Ammon's horn (tissue), 1 donor: ENCODE results near the gene MACROH2A1.

Experiments used
- DNase-seq: peaks from one replicate; pipeline ENCODE4 v3.0.0-alpha.2; 2016; ENCODE audit warnings: low spot score

Gene MACROH2A1

DNA sequence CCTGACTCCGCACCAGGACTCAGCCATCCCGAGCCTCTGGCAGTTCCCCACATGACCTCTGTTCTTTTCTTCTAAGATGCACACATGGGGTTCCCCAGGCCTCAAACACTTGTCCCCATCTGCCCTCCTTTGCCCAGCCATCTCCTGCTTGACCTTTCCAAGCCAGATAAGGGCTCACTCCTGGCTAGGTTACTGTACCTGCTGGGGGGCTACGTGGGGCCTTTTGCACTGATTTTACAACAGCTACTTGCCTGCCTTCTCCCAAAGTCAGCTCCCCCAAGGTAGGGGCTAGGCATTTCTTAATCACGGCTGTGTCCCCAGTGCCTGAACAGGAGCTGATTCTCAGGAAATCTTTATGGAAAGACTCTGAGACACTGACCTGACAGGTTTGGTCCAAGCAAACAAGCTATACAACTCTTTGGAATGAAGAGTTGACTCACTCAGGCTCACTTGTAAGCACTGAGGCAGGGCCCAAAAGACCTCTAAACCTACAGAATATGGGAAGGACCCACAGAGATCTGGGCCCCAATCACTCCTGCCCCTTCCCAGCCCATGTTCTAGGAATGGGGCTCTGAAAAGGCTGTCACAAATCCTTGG, 2.5 kb downstream of the MACROH2A1 start:
- DNase-seq: no peak

DNA sequence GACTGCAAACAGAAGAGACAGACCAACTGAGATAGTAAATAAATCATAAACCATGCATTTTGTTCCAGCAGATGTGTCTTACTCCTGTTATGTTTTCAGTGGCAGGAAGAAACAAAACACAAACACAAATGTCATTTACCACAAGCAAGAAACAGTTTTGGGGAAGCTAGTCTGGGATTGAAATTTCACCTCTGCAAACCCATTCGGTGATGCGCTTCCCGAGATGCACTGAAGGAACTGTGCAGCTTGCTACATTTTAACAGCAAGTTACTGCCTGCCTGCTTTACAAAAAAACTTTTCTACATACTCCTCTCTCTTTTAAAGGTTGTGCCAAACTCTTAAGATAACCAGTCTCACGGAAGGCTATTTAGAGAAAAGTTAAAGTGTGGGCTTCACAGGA, 3.2 kb downstream of the MACROH2A1 start:
- DNase-seq: no peak

DNA sequence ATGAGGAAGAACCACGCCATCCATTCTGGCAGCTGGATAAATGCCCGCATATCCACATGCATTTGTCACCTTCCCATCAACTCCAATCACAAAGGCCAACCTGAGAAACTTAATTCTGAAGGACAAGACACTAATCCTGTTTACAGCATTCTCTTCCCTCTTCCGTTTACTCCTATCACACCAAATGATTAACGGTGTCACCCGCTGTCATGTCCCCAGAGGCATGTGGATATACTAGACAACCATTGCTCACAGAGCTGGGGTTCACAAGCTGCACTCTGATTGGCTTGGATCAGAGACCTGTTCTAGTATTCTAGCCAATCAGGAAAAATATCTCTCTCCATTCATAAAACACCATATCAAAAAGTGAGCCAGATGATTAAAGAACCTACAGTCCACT, 3.6 kb downstream of the MACROH2A1 start:
- DNase-seq: no peak

DNA sequence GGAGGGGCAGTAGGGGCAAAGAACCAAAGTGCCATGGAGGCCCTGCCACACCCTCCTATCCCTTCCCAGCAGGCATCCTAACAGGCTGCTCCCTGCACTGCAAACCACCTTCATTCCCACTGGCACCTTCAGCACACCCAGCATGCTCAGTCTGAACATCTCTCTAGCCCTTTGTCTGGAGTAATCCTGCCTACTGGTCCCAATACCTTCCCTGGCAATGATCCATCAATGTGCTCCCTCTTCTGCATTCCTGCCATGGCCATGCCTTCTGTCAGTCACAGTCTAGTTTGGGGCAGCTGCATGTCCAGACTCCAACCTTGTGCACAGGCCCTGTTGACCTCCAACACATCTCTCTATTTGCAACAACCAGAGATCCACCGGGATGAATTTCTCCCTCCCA, 4.9 kb downstream of the MACROH2A1 start:
- DNase-seq: no peak

DNA sequence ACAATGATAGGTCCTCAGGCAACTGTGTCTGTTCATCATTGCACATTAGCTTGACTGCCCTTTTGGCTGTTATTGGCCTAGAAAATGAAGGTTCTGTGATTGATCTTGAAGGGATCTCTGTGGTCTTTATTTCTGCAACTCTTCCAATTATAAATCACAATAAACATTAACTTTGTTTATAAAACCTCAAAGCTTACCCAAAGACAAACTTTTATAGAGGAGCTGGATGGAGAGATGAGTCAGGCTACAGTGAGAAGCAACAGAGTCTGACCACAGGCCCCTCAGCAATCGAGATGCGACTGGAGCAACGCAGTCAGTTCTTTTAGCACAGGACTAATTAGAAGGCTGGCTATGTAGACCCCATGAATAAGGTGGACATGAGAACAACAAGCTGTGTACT, 5.3 kb downstream of the MACROH2A1 start:
- no peak for DNase-seq

DNA sequence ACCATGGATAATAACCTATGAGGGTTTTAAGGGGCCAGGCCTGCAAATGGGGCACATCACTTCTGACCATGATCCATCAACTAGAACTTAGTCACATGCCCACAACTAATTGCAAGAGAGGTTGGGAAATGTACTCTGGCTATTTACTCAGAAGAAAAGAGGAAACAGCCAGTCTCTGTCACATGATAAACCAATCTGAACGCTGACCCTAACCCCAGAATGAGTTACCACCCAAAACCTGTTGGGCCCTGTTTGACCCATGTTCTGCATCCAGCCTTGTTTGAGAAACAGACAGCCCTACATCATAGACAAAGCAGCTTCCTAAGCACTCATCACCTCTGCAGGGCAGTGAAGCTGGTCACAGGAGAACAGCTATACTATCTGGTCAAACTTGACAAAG, 5.8 kb downstream of the MACROH2A1 start:
- no peak for DNase-seq

DNA sequence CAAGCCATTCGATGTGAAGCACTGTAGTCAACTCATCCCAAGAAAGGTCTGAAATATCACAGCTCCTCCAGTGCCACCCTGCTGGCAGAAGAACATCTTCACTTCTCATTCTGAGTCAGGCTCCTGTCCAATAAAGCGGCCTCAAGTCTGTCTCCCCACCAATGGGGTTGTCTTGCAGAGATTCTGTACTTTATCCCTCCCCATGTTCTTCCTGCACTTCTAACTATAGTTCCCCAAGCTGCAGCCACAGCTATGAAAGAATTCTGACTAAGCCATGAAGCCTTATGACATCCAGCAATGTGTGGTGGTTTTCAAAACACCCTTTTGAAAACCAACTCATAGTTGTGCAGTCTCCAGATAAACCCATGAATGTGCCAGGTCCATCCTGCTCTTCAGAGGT, 6.8 kb downstream of the MACROH2A1 start:
- DNase-seq: peak; percentile 63

DNA sequence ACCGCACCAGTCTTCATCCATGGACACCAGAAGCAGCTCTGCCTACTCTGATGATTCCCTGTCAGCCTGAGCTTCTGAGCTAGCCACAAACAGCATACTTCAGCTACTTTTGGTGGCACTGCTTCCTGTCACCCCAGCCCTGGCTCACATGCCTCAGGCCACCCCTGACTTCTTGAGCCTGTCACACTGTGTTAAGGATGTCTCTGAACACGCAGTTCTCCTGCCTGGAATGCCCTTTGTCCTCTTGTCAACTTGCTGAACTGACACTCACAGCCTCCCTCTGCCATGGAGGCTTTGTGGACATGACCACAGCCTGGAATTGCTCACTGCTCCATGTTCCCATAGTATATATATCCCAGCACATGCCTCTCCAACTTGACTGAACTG, 7.2 kb downstream of the MACROH2A1 start:
- DNase-seq: no peak

DNA sequence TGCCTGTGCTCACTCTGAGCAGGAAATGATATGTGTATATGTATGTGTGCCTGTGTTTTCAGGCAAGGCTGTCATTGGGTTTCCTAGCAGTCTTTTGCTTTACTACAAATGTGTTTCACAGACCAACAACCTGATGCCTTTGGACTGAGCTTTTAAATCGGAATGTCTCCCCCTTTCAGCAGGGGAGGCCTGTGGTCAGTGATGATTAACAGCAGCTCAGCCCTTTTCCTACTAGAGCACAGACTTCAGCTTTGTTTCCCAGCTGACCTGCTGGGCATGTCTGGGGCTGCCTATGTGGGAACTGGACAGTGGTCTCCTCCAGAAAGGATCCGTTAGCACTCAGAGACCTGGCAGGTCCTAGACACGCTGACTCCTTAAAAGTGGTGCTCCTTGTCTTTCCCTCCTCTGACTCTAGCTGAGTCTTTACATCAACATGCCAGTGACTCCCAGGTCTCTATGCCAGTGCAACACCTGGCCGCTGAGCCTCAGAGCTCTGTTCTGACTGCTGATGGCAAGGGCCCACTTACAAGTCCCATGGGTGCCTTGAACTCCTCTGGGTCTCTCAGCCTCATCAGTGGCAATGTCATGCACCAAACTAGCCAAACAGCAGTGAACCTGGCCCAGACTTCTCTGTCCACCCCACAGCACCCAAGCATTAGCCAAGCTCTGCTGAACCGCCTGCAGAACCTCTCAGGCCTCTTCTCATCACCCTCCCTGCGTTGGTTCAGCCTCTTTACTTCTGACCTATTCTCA, 7.7 kb downstream of the MACROH2A1 start:
- no peak for DNase-seq

DNA sequence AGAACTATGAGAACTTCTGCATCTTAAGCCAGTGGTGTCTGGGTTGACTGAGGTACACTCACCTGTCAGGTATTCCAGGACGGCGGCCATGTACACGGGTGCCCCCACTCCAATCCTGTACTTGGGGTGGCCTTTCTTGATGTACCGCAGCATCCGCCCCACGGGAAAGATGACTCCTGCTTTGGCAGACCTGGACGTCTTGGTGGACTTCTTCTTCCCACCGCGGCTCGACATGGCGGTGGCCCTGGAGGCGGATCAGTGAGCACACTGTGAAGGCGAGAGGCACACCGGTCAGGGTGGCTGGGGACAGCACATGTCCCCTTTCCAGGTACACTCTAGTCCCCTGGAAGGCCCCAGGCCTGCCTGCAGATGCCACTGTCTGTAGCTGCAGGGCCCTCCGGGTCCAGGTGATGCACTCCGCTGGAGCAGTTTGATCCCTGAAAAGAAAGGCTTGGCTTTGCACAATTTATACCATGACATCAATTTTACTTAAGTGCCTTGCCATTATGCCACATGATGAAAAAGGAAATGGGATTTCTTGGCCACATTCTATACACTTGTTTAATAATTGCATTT, 10.1 kb downstream of the MACROH2A1 start:
- DNase-seq: no peak

DNA sequence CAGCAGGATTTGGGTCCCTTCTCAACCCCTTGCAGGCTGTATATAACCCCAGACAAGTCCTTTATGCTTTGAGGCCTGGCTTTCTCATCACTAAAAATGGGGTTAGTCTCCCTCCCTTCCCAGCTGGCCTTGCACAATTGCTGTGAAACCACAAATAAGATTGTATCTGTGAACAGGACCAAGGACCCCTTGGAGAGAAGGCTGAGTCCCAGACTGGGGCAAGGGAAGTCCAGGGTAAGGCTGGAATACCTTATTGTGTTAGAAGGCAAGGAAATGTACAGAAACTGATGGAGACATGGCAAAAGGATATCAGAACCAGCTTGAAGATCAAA, 11.4 kb downstream of the MACROH2A1 start:
- DNase-seq: no peak

DNA sequence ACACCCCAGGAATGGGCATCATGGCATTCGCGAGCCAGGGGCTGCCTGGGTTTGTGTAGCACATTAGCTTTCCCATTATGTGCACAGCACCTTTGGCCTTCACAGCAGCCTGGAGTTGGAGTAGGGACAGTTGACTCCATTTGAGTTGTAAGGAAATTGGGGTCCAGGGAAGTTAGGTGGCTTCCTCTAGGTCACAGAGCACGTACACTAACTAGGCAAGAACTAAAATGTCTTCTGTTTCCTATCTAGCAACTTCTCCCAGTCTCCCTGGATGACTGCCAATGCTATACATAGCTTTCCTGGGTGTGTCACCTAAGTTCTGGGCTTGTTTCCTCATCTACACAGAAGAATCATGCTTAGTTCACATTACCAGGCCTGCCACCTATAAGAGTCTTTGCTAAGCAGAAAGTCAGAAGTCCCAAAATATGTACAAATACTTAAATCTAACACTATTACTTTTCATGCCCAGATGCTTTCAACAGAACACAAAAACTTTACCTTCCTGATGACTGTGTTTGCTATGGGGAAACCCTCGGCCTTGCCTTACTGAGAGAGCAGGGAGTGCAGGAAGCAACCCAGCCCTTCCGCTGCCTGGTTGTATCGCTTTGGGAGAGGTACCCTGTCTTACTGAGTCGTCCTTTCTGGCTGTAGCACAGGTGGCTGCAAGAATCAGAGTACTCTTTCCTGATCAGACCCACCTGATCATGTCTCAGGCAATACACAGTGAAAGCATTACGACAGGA, 12.0 kb downstream of the MACROH2A1 start:
- peak; percentile 66 for DNase-seq

DNA sequence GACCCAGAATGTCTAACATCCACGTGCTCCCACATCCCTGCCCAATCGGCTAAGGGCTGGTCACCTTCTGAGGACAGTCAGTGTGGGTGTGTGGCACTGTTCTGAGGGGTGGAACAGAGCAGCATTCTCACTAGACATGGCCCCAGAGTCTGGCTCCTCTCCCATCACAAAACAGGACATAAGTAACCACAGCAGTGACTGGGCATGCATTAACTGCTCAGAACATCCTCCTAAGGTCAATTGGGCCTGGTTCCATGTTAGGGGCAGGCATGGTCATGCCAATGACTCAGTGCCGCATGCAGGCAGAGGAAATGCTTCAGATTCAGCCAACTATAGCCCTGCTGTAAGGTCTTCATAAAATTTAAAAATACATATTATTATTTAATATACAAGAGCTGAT, 12.9 kb downstream of the MACROH2A1 start:
- DNase-seq: no peak

DNA sequence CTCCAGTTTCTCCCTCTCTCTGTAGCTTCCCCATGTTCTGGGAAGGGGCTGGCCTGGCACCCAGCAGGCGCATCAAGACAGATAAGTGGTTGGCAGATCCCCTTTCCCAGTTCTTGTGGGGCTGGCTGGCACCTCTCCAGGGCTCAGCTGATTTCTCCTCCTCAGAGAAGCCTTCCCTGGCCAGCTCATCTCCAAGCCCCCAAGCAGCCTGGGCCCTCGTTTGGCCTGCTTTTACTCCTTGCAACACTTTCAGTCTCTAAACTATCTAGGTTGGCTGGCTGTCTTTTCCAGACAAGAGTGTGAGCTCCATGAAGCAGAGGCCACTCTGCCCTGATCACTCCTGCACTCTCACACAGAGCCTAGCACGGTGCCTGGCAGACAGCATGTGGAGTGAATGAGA, 13.5 kb downstream of the MACROH2A1 start:
- DNase-seq: no peak

DNA sequence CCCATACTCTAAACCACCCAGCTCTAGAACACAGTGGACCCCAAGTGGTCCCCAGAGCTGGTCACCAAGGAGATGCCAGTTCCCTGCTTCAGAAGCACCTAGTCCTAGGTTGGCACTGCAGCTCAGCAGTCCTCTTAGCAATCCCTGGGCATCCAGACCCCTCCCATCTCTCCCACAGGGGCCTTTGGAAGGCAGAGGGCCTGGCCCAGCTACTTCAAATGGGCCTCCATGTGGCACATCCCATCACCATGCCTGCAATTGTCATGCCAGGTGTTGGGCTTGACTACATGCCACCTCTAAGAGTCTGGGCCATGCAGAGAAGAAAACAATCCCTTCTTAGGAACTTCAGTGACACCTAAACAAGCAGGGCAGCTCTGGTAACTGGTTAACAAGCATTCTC, 14.1 kb downstream of the MACROH2A1 start:
- no peak for DNase-seq

DNA sequence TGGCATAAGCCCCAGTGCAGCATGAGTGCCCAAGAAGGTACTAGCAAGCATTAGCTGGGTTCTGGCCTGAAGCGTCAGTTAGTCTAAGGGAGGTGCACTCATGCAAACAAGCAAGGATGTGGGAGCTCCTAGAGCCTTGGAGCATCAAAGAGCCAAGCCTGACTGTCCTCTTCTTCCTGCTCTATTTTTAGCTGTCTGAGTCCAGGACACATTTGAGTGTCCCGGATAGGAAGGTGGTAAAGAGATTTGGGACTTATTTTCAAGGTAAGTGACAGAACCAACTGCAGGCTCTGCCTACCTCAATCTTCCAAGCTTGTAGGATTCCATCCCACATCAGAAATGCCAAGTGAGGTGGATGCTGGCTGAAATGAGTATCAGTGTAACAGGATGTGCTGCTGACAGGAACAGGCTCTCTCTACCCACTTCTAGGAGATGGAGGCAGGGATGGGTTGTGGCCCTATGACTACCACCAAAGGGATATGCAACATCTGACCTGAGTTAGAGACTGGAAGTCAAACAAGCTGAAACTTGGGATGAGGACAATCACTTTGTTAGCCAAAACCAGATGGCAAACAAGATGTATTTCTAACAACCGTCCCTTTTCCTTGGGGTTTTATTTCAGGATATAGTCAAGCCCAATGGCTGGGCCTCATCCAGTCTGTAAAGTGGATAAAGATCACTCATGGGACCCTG, 15.1 kb downstream of the MACROH2A1 start:
- no peak for DNase-seq

DNA sequence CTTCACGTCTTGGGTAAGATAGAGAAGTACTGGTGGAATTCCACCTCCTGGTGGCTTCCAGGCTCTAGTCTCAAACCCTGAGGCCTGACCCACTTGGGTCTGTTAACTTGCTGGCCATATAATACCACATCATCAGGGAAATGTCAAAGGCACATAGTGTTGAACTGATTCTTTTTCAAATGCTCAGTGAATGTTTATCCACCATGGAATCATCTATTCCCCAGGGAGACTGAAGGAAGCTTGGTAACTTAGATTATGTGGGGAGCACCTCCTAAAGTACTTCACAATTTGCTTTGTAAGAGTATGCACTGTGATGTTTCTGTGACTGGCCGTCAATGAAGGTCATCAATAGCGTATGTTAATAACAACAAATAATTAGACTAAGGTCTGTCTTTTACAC, 16.1 kb downstream of the MACROH2A1 start:
- DNase-seq: no peak

DNA sequence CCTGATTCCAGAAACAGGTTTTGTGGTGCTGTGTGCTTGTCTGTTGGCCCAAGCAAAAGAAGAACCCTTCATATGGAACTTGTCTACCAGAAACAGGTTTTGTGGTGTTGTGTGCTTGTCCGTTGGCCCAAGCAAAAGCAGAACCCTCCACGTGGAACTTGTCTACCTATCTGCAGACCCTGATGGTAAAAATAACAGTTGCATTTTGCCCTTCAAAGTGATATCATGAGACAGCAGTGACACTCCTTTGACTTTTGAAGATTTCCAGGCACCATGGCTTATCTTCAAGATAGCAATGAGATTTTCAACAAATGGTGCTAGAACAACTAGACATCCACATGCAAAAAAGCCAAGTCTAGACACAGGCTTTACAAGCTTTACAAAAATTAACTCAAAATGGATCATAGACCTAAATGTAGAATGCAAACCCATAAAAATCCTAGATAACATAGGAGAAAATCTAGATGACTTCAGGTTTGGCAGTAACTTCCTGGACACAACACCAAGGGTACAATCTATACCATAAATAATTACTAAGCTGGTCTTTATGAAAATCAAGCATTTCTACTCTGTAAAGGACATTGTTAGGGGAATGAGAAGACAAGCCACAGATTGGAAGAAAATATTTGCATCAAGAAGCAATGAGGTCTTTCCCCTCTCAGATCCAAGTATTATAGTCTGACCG, 16.8 kb downstream of the MACROH2A1 start:
- DNase-seq: no peak

DNA sequence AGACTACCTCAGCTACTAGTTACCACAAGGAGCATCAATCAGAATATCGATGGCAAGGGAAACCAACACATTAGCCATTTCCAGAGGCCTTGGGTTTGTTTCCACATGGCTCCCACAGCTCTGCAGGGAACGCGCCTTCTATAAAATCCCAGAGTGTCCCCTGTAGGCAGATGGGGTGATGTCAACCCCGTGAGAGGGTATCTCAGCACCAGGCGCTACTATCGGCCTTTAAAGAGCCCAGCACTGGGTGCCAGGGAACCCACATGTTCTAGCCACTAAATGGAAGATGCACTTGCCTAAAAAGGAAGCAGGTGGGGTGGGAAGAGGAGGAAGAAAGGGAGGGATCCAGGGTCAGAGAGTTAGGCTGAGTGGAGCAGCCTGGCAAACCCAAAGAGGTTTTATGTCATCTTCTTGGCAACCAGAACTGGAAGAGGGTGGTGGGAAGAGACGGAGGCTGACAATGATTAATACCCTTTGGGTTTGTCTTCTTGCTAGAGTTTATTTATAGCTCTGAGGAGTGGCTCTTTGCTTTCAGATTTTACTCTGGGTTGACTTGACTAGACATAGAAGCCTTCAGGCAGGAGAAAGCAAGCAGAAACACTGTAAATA, 19.9 kb downstream of the MACROH2A1 start:
- no peak for DNase-seq

DNA sequence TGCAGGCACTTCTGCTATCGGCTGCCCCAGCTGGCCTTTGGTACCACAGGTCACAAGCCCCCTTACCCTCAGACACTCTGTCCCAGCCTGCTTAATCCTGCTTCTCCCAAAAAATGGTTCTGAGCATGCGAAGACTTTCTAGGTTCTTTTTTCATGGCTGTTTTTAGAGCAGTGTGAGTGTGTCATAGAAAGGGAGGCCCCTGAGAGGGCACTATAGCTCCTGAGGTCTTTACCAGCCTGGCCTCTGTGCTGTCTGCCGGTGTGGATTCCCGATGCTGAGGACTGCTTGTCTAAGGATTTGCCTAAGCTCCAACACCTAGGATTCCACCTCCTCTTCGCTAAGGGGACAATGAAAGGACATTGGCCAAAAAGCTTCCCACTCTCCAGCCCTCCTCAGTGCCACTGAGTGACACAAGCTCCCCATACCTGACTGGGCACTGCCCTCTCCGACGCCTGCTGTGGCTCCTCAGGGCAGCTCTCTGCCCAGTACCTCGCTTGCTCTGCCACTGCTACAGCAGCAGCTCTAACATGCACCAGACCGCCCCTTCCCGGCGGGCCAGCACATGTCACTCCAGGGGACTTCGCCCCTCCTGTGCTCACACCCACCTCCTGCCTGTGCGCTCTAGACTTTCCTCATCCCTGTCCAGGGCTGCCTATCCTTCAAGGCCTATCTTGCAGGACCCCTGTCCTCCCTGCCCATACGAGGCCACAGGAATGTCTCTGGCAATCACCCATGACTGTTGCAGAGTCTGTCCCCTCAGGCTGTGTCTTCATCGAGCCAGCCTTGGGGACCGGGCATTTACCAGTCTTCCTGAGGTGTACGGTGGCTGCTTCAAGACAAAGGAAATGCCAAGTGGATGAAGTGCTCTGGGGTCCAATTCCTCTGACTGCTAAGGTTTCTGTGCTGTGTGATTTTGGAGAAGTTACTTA, 21.0 kb downstream of the MACROH2A1 start:
- DNase-seq: no peak
